Bronchial epithelial cell (primary cell): ENCODE measurements around the gene WFDC11. TPM values are rescaled to one million over a fixed set of nuclear protein-coding genes. Genes with fewer than 3 reads are reported as not detected.

Experiments
- DNase-seq: peaks from one replicate; pipeline ENCODE4 v3.0.0-alpha.2; 2010; ENCODE audit warnings: low read depth
- FAIRE-seq: peaks from 2 replicates; lab custom pipeline; 2011; peaks lifted over from hg19 to GRCh38; lab: Jason Lieb, UNC
- H3K27me3 ChIP-seq: 2 replicates; pipeline ENCODE4 v1.5.1; 2011; ENCODE audit warnings: low read length; ENCODE audit not compliant: control insufficient read depth, insufficient read depth
- H3K36me3 ChIP-seq: 2 replicates; pipeline ENCODE4 v1.5.1; 2011; ENCODE audit warnings: low read length; ENCODE audit not compliant: control insufficient read depth, insufficient read depth
- H3K4me3 ChIP-seq: 2 replicates; pipeline ENCODE4 v1.5.1; 2011; ENCODE audit warnings: mild to moderate bottlenecking, low read depth, low read length, control low read depth
- CTCF ChIP-seq: IDR thresholded peaks from 2 replicates; pipeline ENCODE4 v1.5.1; 2011; ENCODE audit warnings: mild to moderate bottlenecking, moderate library complexity, low read length, control low read depth, inconsistent platforms; ENCODE audit not compliant: insufficient read depth, severe bottlenecking
- total RNA-seq: library from RNA; depleted of rRNA; stranded (reverse); fragments of >200 nt; gene quantifications from 2 replicates; pipeline ENCODE4 v1.2.1, GENCODE V29; 2014

The WFDC11 gene
- total RNA-seq, 1 donor from 2014 or later = not detected

- TF ChIP-seq CTCF = no peak
- Histone ChIP-seq H3K36me3 (no peaks in the 10 kb centered on the region), H3K27me3 (no peaks in the 10 kb centered on the region), H3K4me3 (no peak overlapping the region)
- FAIRE-seq = no peak
- no peak for DNase-seq
Observed at GRCh38 chr20:45607810-45608209, 62.2 kb downstream of the WFDC11 start.

Other genes starting within 250 kb of the WFDC11 start
- gene WFDC2, start 200.5 kb downstream of the WFDC11 start, total RNA-seq = not detected in 2 replicates
- not detected in 2 replicates for gene SPINT3, start 154.6 kb downstream of the WFDC11 start, total RNA-seq
- gene WFDC6, start 130.8 kb downstream of the WFDC11 start, total RNA-seq = not detected in 2 replicates
- not detected in 2 replicates for gene EPPIN, start 122.8 kb downstream of the WFDC11 start, total RNA-seq
- not detected in 2 replicates for gene WFDC8, start 91.0 kb downstream of the WFDC11 start, total RNA-seq
- gene WFDC10A, start 40.5 kb downstream of the WFDC11 start, total RNA-seq = not detected in 2 replicates
- gene WFDC9, start 39.0 kb downstream of the WFDC11 start, total RNA-seq = not detected in 2 replicates
- gene WFDC13, start 31.8 kb upstream of the WFDC11 start, total RNA-seq = not detected in 2 replicates
- gene WFDC10B, start 34.8 kb upstream of the WFDC11 start, total RNA-seq = not detected in 2 replicates
- gene SPINT4, start 52.1 kb upstream of the WFDC11 start, total RNA-seq = not detected in 2 replicates
- gene WFDC3, start 121.6 kb upstream of the WFDC11 start, total RNA-seq = not detected in 2 replicates
- 13.4 and 14.1 TPM in 2 replicates for gene DNTTIP1, start 121.7 kb upstream of the WFDC11 start, total RNA-seq
- gene UBE2C, start 142.4 kb upstream of the WFDC11 start, total RNA-seq = 0.26 and 1.8 TPM in 2 replicates
- 0.38 TPM in 1 of 2 replicates, not detected in the other for gene TNNC2, start 157.1 kb upstream of the WFDC11 start, total RNA-seq
- 6.8 and 15.5 TPM in 2 replicates for gene SNX21, start 163.6 kb upstream of the WFDC11 start, total RNA-seq
- gene ACOT8, start 187.2 kb upstream of the WFDC11 start, total RNA-seq = 31.1 and 37.9 TPM in 2 replicates
- 2.9 and 3.7 TPM in 2 replicates for gene ZSWIM3, start 187.4 kb upstream of the WFDC11 start, total RNA-seq
- 1.3 and 2.8 TPM in 2 replicates for gene ZSWIM1, start 211.0 kb upstream of the WFDC11 start, total RNA-seq
- 0.53 and 0.90 TPM in 2 replicates for gene SPATA25, start 217.4 kb upstream of the WFDC11 start, total RNA-seq
- 1.8 and 2.6 TPM in 2 replicates for gene NEURL2, start 221.0 kb upstream of the WFDC11 start, total RNA-seq
- 16.8 and 21.0 TPM in 2 replicates for gene CTSA, start 221.1 kb upstream of the WFDC11 start, total RNA-seq
- gene PLTP, start 241.9 kb upstream of the WFDC11 start, total RNA-seq = 26.9 and 37.4 TPM in 2 replicates